GM12864 (cell line): ENCODE data around the gene ASB1.

ENCODE experiments used
- DNase-seq: peaks from one replicate; pipeline ENCODE4 v3.0.0-alpha.2; 2011; ENCODE audit warnings: low read depth
- H3K4me3 ChIP-seq: 2 replicates; pipeline ENCODE4 v1.5.1; 2011; ENCODE audit warnings: mild to moderate bottlenecking, low read depth, low read length, control low read depth
- TF ChIP-seq, protein P1 (sequence below): IDR thresholded peaks from 2 replicates; pipeline ENCODE4 v1.5.1; 2011; ENCODE audit warnings: low read depth, mild to moderate bottlenecking, moderate library complexity, low read length, control low read depth, inconsistent platforms; ENCODE audit errors: missing control alignments

ASB1 gene

DNA sequence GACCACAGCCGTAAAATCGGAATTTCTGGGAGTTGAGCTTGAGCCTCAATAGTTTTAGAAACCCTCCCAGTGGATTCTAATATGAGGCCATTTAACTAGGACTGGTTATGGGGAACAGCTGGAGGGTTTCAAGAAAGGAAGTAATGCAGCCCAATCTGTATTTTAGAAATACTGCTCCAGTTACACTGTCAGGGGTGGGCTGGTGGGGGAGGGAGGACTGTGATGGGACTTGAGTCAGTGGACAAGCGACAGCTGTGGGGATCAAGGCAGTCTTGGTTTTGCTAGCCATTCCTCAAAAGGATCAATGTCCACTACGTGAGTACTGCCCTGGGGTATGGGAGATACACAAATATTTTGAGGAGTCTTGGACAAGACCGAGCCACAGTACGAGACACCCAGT, 34.8 kb downstream of the ASB1 start:
- TF ChIP-seq, protein P1, sequence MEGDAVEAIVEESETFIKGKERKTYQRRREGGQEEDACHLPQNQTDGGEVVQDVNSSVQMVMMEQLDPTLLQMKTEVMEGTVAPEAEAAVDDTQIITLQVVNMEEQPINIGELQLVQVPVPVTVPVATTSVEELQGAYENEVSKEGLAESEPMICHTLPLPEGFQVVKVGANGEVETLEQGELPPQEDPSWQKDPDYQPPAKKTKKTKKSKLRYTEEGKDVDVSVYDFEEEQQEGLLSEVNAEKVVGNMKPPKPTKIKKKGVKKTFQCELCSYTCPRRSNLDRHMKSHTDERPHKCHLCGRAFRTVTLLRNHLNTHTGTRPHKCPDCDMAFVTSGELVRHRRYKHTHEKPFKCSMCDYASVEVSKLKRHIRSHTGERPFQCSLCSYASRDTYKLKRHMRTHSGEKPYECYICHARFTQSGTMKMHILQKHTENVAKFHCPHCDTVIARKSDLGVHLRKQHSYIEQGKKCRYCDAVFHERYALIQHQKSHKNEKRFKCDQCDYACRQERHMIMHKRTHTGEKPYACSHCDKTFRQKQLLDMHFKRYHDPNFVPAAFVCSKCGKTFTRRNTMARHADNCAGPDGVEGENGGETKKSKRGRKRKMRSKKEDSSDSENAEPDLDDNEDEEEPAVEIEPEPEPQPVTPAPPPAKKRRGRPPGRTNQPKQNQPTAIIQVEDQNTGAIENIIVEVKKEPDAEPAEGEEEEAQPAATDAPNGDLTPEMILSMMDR = no peak
- no peak for DNase-seq
- no peak overlapping the region for H3K4me3 ChIP-seq

DNA sequence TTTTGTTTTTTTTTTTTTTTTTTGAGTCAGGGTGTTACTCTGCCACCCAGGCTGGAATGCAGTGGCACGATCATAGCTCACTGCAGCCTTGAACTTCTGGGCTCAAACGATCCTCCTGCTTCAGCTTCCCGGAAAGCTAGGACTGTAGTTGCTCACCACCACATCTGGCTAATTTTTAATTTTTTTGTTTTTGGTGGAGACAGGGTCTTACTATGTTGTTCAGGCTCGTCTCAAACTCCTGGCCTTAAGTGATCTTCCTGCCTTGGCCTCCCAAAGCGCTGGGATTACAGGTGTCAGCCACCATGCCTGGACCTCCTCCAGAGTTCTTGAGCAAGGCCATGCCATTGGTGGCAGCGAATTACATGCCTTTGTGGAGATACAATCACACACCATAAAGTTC, 35.2 kb downstream of the ASB1 start:
- no peak overlapping the region for H3K4me3 ChIP-seq
- DNase-seq = no peak
- TF ChIP-seq, protein P1 = no peak

DNA sequence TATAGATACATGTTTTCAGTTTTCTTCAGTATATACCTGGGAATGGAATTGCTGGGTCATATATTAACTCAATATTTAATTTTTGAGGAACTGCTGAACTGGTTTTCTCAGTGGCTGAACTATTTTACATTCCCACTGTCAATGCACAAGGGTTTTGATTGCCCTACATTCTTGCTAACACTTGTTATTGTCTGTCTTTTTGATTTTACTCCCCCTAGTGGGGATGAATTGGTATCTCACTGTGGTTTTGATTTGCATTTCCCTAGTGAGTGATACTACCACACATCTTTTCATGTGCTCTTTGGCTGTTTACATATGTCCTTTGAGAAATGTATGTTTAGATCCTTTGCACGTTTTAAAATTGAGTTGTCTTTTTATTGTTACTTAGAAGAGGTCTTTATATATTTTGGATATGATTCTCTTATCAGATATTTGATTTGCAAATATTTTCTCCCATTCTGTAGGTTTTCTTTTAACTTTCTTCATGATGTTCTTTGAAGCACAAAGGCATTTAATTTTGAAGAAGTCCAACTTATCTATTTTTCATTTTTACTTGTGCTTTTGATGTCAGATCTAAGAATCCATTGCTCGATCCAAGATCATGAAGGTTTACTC, 36.2 kb downstream of the ASB1 start:
- TF ChIP-seq, protein P1 = peak; percentile 69
- no peak overlapping the region for H3K4me3 ChIP-seq
- DNase-seq = peak; percentile 16

DNA sequence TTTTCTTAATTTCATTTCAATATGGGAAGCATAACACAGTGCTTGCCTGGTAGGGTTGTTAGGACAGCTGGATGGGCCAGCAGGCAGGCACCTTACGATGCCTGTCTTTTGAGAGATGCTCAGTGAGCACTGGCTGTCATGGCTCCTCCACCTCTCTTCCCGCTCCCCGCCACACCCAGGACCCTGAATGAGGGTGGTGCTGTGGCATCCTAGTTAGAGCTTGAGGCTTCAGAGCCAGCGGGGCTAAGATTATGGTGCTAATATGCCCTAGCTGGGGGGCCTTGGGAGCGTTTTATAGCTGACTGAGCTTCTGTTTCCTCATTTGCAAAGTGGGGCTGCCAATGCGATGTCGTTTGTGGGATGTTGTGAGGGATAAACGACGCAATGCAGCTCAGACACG, 37.7 kb downstream of the ASB1 start:
- H3K4me3 ChIP-seq = no peak overlapping the region
- DNase-seq = no peak
- TF ChIP-seq, protein P1 = no peak

DNA sequence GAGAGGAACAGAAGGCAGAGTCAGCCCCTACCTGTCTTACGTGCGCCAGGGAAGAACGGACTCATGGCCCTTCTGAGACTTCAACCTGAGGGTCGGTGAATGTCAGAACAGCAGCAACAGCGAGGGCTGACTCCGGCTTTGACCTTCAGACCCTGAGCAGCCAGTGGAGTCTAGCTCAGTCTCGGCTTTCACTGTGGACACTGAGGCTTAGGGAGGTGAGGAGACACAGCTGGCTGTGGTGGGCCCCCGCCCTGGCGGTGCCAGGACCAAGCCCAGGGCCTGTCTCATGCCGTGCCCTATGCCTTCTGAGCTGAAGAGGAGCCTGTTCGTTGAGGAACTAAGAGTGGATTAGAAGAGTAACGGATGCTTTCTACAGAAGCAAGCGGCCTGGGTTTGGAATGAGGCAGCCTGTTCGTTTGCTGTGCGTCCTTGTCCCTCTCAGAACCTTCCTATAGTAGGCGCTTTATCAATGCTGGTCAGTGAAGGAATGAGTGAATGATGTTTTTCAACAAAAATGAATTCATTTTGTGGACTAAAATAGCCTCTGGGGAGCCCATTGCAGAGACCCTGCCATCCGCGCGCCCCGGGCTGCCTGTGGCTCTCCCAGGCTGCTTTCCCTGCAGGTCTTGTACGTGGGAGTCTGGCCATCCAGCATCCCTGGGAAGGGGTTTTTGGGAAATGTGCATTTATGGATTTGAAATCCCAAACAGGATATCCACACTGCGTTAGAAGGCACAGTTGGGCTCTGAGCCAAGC, 38.9 kb downstream of the ASB1 start:
- DNase-seq = no peak
- no peak overlapping the region for H3K4me3 ChIP-seq
- TF ChIP-seq, protein P1 = no peak

DNA sequence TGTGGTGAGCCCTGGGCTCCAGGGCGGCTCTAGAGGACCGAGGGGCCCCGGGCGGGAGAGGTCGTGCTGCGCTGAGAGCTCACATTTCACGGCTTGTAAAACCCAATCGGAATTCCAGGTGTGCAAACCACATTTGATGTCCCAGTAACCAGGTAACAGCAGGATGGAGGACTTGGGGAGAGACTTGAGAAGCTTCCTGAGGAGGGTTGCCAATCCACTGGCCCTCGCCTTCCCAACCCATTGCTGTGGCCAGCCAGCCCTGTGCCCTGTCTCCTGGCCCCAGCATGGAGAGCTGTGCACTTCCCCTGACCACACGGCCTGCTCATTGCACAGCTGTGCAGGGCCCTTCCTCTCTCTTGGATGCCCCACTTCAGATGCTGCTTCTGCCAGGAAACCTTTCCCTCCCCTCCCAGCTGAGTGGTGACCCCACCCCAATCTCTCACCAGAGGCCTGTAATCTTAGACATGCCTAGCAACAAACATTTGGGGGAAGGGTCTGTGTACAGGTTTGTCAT, 39.6 kb downstream of the ASB1 start:
- TF ChIP-seq, protein P1 = no peak
- no peak overlapping the region for H3K4me3 ChIP-seq
- DNase-seq = no peak
